GM18873 (cell line): ENCODE results near the gene ABCA13.
"Not testable (repeated sequence)": the region's sequence is repeated elsewhere in the genome, so short reads cannot be mapped to it uniquely, and the experiment has no call there.

Experiments used
- ATAC-seq: cut with Tn5 transposase; IDR thresholded peaks from one replicate; pipeline ENCODE4 v1.9.1; 2021; ENCODE audit warnings: mild to moderate bottlenecking, moderate library complexity, moderate number of reproducible peaks; ENCODE audit not compliant: unreplicated experiment, low FRiP score

Gene ABCA13

GRCh38 chr7:48175019-48175418 is 3.8 kb downstream of the ABCA13 start:
- no peak for ATAC-seq

GRCh38 chr7:48176356-48176893 is 5.2 kb downstream of the ABCA13 start:
- no peak for ATAC-seq

- ATAC-seq = no peak
These were observed 6.0 kb downstream of the ABCA13 start for GRCh38 chr7:48177271-48177670.

GRCh38 chr7:48179496-48180030 is 8.3 kb downstream of the ABCA13 start:
- ATAC-seq = no peak

GRCh38 chr7:48180981-48181380 is 9.7 kb downstream of the ABCA13 start:
- ATAC-seq = no peak

- no peak for ATAC-seq
These were observed 11.6 kb downstream of the ABCA13 start for GRCh38 chr7:48182718-48183369.

GRCh38 chr7:48183370-48183743 is 12.1 kb downstream of the ABCA13 start:
- no peak for ATAC-seq

GRCh38 chr7:48183965-48184364 is 12.7 kb downstream of the ABCA13 start:
- no peak for ATAC-seq

GRCh38 chr7:48188776-48189520 is 17.7 kb downstream of the ABCA13 start:
- no peak for ATAC-seq

GRCh38 chr7:48192996-48193395 is 21.7 kb downstream of the ABCA13 start:
- ATAC-seq = no peak

- ATAC-seq = no peak
These were observed 22.2 kb downstream of the ABCA13 start for GRCh38 chr7:48193421-48193820.

GRCh38 chr7:48200946-48201589 is 29.8 kb downstream of the ABCA13 start:
- not testable (repeated sequence) for ATAC-seq

GRCh38 chr7:48202916-48203315 is 31.7 kb downstream of the ABCA13 start:
- ATAC-seq = not testable (repeated sequence)

GRCh38 chr7:48207155-48207675 is 36.0 kb downstream of the ABCA13 start:
- ATAC-seq = no peak

GRCh38 chr7:48209004-48209600 is 37.8 kb downstream of the ABCA13 start:
- ATAC-seq = no peak

- ATAC-seq = no peak
These were observed 42.0 kb downstream of the ABCA13 start for GRCh38 chr7:48213226-48213625.

- ATAC-seq = no peak
These were observed 46.0 kb downstream of the ABCA13 start for GRCh38 chr7:48217266-48217665.

- no peak for ATAC-seq
These were observed 46.5 kb downstream of the ABCA13 start for GRCh38 chr7:48217753-48218152.

- ATAC-seq = no peak
These were observed 52.8 kb downstream of the ABCA13 start for GRCh38 chr7:48224042-48224441.

GRCh38 chr7:48225101-48225500 is 53.8 kb downstream of the ABCA13 start:
- ATAC-seq = no peak
